ENCODE results near the gene BTBD17.
A peak's percentile ranks its signal among the peaks of the same experiment; 100 is the strongest.

The BTBD17 gene

GRCh38 chr17:74353446-74354060, 8.1 kb downstream of the BTBD17 start:
- peaks cover 7% of the 10 kb centered on the region for H3K4me1 Mint-ChIP-seq
- H3K9me3 Mint-ChIP-seq = no peaks in the 10 kb centered on the region
- no peak for DNase-seq
- no peak overlapping the region for H3K4me3 Mint-ChIP-seq
- H3K36me3 Mint-ChIP-seq (ENCODE audit: low read depth) = no peaks in the 10 kb centered on the region
- H3K27me3 Mint-ChIP-seq (ENCODE audit: low read depth, poor library complexity) = peaks cover 96% of the 10 kb centered on the region
- no peak for TF ChIP-seq CTCF (IDR thresholded peaks at IDR 0.05)
- no peak overlapping the region for H3K27ac Mint-ChIP-seq

GRCh38 chr17:74351552-74352210, 10.0 kb downstream of the BTBD17 start:
- Mint-ChIP-seq H3K4me1 (no peaks in the 10 kb centered on the region), H3K27me3 (ENCODE audit: low read depth, poor library complexity) (peaks cover 99% of the 10 kb centered on the region), H3K4me3 (no peak overlapping the region), H3K27ac (no peak overlapping the region), H3K9me3 (no peaks in the 10 kb centered on the region), H3K36me3 (ENCODE audit: low read depth) (no peaks in the 10 kb centered on the region)
- peak; percentile 69 for DNase-seq
- TF ChIP-seq CTCF (IDR thresholded peaks at IDR 0.05) = peak; percentile 25

GRCh38 chr17:74350486-74350885, 11.2 kb downstream of the BTBD17 start:
- no peaks in the 10 kb centered on the region for H3K9me3 Mint-ChIP-seq
- H3K4me3 Mint-ChIP-seq = no peak overlapping the region
- no peaks in the 10 kb centered on the region for H3K36me3 Mint-ChIP-seq (ENCODE audit: low read depth)
- peaks cover 90% of the 10 kb centered on the region for H3K27me3 Mint-ChIP-seq (ENCODE audit: low read depth, poor library complexity)
- H3K27ac Mint-ChIP-seq = no peak overlapping the region
- no peaks in the 10 kb centered on the region for H3K4me1 Mint-ChIP-seq
- DNase-seq = no peak
- TF ChIP-seq CTCF (IDR thresholded peaks at IDR 0.05) = no peak

GRCh38 chr17:74349120-74349519, 12.5 kb downstream of the BTBD17 start:
- peaks cover 5% of the 10 kb centered on the region for H3K4me1 Mint-ChIP-seq
- no peak for TF ChIP-seq CTCF (IDR thresholded peaks at IDR 0.05)
- no peak overlapping the region for H3K27ac Mint-ChIP-seq
- DNase-seq = no peak
- H3K4me3 Mint-ChIP-seq = no peak overlapping the region
- H3K27me3 Mint-ChIP-seq (ENCODE audit: low read depth, poor library complexity) = peaks cover 86% of the 10 kb centered on the region
- no peaks in the 10 kb centered on the region for H3K9me3 Mint-ChIP-seq
- no peaks in the 10 kb centered on the region for H3K36me3 Mint-ChIP-seq (ENCODE audit: low read depth)

GRCh38 chr17:74347646-74348045, 14.0 kb downstream of the BTBD17 start:
- TF ChIP-seq CTCF (IDR thresholded peaks at IDR 0.05) = no peak
- H3K27ac Mint-ChIP-seq = no peak overlapping the region
- no peaks in the 10 kb centered on the region for H3K36me3 Mint-ChIP-seq (ENCODE audit: low read depth)
- DNase-seq = no peak
- H3K9me3 Mint-ChIP-seq = no peaks in the 10 kb centered on the region
- H3K4me1 Mint-ChIP-seq = peaks cover 5% of the 10 kb centered on the region
- H3K27me3 Mint-ChIP-seq (ENCODE audit: low read depth, poor library complexity) = peaks cover 71% of the 10 kb centered on the region
- H3K4me3 Mint-ChIP-seq = no peak overlapping the region
